PFSK-1 (cell line): ENCODE results near the gene ESRRG.

ENCODE experiments used
- POLR2AphosphoS5 ChIP-seq: IDR thresholded peaks from 2 replicates; pipeline ENCODE4 v1.6.1; 2012; ENCODE audit warnings: low read depth, mild to moderate bottlenecking, control low read depth, low read length, moderate library complexity
- REST ChIP-seq, 2 experiments: IDR thresholded peaks; 2 replicates each; pipeline versions ENCODE4 v1.6.1 to v1.8.0; 2011 to 2012; ENCODE audit warnings: low read depth in 2 of 2, low read length in 2 of 2, control low read depth in 1 of 2, inconsistent platforms in 1 of 2, mild to moderate bottlenecking in 1 of 2, moderate library complexity in 1 of 2; ENCODE audit not compliant: insufficient read depth in 1 of 2
- SIN3A ChIP-seq: IDR thresholded peaks from 2 replicates; pipeline ENCODE4 v1.6.1; 2012; ENCODE audit warnings: mild to moderate bottlenecking, low read length, moderate library complexity, borderline replicate concordance; ENCODE audit not compliant: insufficient read depth

GRCh38 chr1:216688127-216688657 is 35.0 kb downstream of the ESRRG start:
- no peak for TF ChIP-seq POLR2AphosphoS5
- no peak for TF ChIP-seq SIN3A
- no peak for TF ChIP-seq REST (IDR thresholded peaks at IDR 0.05; ENCODE audit: insufficient read depth in 1 of 2, low read depth in 2 of 2, low read length in 2 of 2)
